IMR-90 (cell line): ENCODE measurements around the gene BCL2L13. TPM values are rescaled to one million over a fixed set of nuclear protein-coding genes. Genes with fewer than 3 reads are reported as not detected.

ENCODE experiments used
- ATAC-seq: fragments of 200-7000 bp; cut with Tn5 transposase; 2 replicates; pipeline ENCODE4 v1.9.1; 2020; ENCODE audit warnings: low read depth, mild to moderate bottlenecking, moderate library complexity
- BruUV-seq: library from RNA; stranded (reverse); fragments of 400-500 nt; replicated peaks from 2 replicates; lab custom pipeline; 2021; lab: Mats Ljungman, UMichigan
- CTCF ChIA-PET: fragments of 300-600 bp; formaldehyde crosslinking; extraction: SDS; loops from one replicate; lab custom pipeline; 2021; ENCODE audit warnings: antibody characterized with exemption; lab: Yijun Ruan, JAX
- POLR2A ChIA-PET: fragments of 300-600 bp; sonication (Branson Sonifier 250); formaldehyde crosslinking; loops from one replicate; lab custom pipeline; 2022; ENCODE audit warnings: antibody characterized with exemption; ENCODE audit not compliant: unreplicated experiment; lab: Charles Lee
- DNase-seq: peaks from one replicate; pipeline ENCODE4 v3.0.0; 2013
- H2AFZ ChIP-seq: replicated peaks from 2 replicates; pipeline ENCODE3; 2013; ENCODE audit warnings: low read length, mild to moderate bottlenecking; ENCODE audit not compliant: poor library complexity
- H2AK5ac ChIP-seq: 2 replicates; pipeline ENCODE4 v1.6.1; 2013; ENCODE audit warnings: low read depth, low read length, inconsistent platforms
- H2AK9ac ChIP-seq: replicated peaks from 2 replicates; pipeline ENCODE3; 2013; ENCODE audit warnings: mild to moderate bottlenecking, low read depth, low read length, moderate library complexity; ENCODE audit not compliant: poor library complexity
- H2BK120ac ChIP-seq: 2 replicates; pipeline ENCODE4 v1.6.1; 2013; ENCODE audit warnings: low read depth, low read length, inconsistent platforms
- H2BK15ac ChIP-seq: 3 replicates; pipeline ENCODE4 v1.6.1; 2013; ENCODE audit warnings: low read depth, low read length, inconsistent platforms
- H2BK20ac ChIP-seq: 2 replicates; pipeline ENCODE4 v1.6.1; 2013; ENCODE audit warnings: low read depth, mild to moderate bottlenecking, inconsistent platforms, low read length, moderate library complexity
- H2BK5ac ChIP-seq: 2 replicates; pipeline ENCODE4 v1.6.1; 2013; ENCODE audit warnings: mild to moderate bottlenecking, low read depth, low read length, inconsistent platforms; ENCODE audit not compliant: poor library complexity, severe bottlenecking
- H3K14ac ChIP-seq: replicated peaks from 2 replicates; pipeline ENCODE4 v1.6.1; 2013; ENCODE audit warnings: low read depth, low read length, inconsistent platforms
- H3K18ac ChIP-seq: 2 replicates; pipeline ENCODE4 v1.6.1; 2013; ENCODE audit warnings: low read depth, low read length, control low read depth
- H3K23ac ChIP-seq: 2 replicates; pipeline ENCODE4 v1.6.1; 2013; ENCODE audit warnings: low read depth, low read length, inconsistent platforms
- H3K27ac ChIP-seq: 2 replicates; pipeline ENCODE4 v1.5.1; 2013; ENCODE audit warnings: mild to moderate bottlenecking, control low read depth, low read length; ENCODE audit not compliant: insufficient read depth
- H3K27me3 ChIP-seq: 2 replicates; pipeline ENCODE4 v1.6.1; 2013; ENCODE audit warnings: low read length; ENCODE audit not compliant: control insufficient read depth, insufficient read depth
- H3K36me3 ChIP-seq: 2 replicates; pipeline ENCODE4 v1.6.1; 2013; ENCODE audit warnings: low read length, mixed read lengths; ENCODE audit not compliant: control insufficient read depth, insufficient read depth
- H3K4ac ChIP-seq: 2 replicates; pipeline ENCODE4 v1.6.1; 2013; ENCODE audit warnings: low read depth, low read length, inconsistent platforms
- H3K4me1 ChIP-seq: 2 replicates; pipeline ENCODE4 v1.6.1; 2013; ENCODE audit warnings: low read length, mixed read lengths; ENCODE audit not compliant: control insufficient read depth, insufficient read depth
- H3K4me2 ChIP-seq: 2 replicates; pipeline ENCODE4 v1.6.1; 2013; ENCODE audit warnings: low read depth, mild to moderate bottlenecking, control low read depth, low read length, moderate library complexity
- H3K4me3 ChIP-seq: 2 replicates; pipeline ENCODE4 v1.5.1; 2013; ENCODE audit warnings: low read depth, mild to moderate bottlenecking, control low read depth, low read length, moderate library complexity; ENCODE audit not compliant: insufficient read depth
- H3K56ac ChIP-seq: 2 replicates; pipeline ENCODE4 v1.6.1; 2013; ENCODE audit warnings: low read length, inconsistent platforms; ENCODE audit not compliant: insufficient read depth; ENCODE audit errors: extremely low read depth
- H3K79me1 ChIP-seq, 2 experiments: 2 replicates each; pipeline ENCODE4 v1.6.1; 2013; ENCODE audit warnings: low read length in 2 of 2, inconsistent platforms in 1 of 2, low read depth in 1 of 2
- H3K9ac ChIP-seq: 2 replicates; pipeline ENCODE4 v1.6.1; 2013; ENCODE audit warnings: low read depth, low read length, control low read depth
- H3K9me1 ChIP-seq: 2 replicates; pipeline ENCODE4 v1.6.1; 2013; ENCODE audit warnings: low read length, inconsistent platforms; ENCODE audit not compliant: insufficient read depth
- H3K9me3 ChIP-seq: 2 replicates; pipeline ENCODE4 v1.6.1; 2013; ENCODE audit warnings: low read length; ENCODE audit not compliant: control insufficient read depth, insufficient read depth
- H4K20me1 ChIP-seq: 2 replicates; pipeline ENCODE4 v1.6.1; 2013; ENCODE audit warnings: low read length, inconsistent platforms; ENCODE audit not compliant: insufficient read depth
- H4K5ac ChIP-seq: 2 replicates; pipeline ENCODE4 v1.6.1; 2013; ENCODE audit warnings: mild to moderate bottlenecking, low read depth, low read length, control low read depth
- H4K8ac ChIP-seq, 2 experiments: 2 replicates each; pipeline ENCODE4 v1.6.1; 2013; ENCODE audit warnings: low read depth in 2 of 2, low read length in 2 of 2, control low read depth in 1 of 2, inconsistent platforms in 1 of 2
- H4K91ac ChIP-seq: 2 replicates; pipeline ENCODE4 v1.6.1; 2013; ENCODE audit warnings: low read depth, low read length, inconsistent platforms; ENCODE audit not compliant: insufficient read depth
- FOS ChIP-seq: fragments of 150-350 bp; IDR thresholded peaks from 2 replicates; pipeline ENCODE4 v1.6.1; 2016; ENCODE audit warnings: low read depth, low read length
- MXI1 ChIP-seq: IDR thresholded peaks from 2 replicates; pipeline ENCODE4 v1.6.1; 2012; ENCODE audit warnings: low read depth, mild to moderate bottlenecking, low read length, moderate library complexity, borderline replicate concordance
- NFE2L2 ChIP-seq: fragments of 150-350 bp; IDR thresholded peaks from 2 replicates; pipeline ENCODE4 v1.6.1; 2016; ENCODE audit warnings: low read depth, mild to moderate bottlenecking, low read length
- RAD21 ChIP-seq: IDR thresholded peaks from 2 replicates; pipeline ENCODE4 v1.6.1; 2012; ENCODE audit warnings: low read length, improper control_type of control experiment
- RCOR1 ChIP-seq: IDR thresholded peaks from 2 replicates; pipeline ENCODE4 v1.6.1; 2012; ENCODE audit warnings: mild to moderate bottlenecking, low read length, improper control_type of control experiment; ENCODE audit not compliant: insufficient replicate concordance
- RFX5 ChIP-seq: IDR thresholded peaks from 2 replicates; pipeline ENCODE4 v1.8.0; 2012; ENCODE audit warnings: low read depth, mild to moderate bottlenecking, low read length, moderate library complexity
- WGBS, 2 experiments: methylation state at CpG; one replicate each; pipeline versions ENCODE4 v1.1.5 to v1.1.7; 2013; ENCODE audit warnings: missing lambda C conversion rate in 2 of 2; ENCODE audit not compliant: insufficient read length in 1 of 2; ENCODE audit errors: extremely low coverage in 2 of 2; 5-methylcytosine and 5-hydroxymethylcytosine counted together
- dilution Hi-C: fragments of 300-500 bp; cut with HindIII; formaldehyde crosslinking; loops from one replicate; pipeline ENCODE4 v1.14.3; 2018; ENCODE audit warnings: low sequenced_read_pairs; ENCODE audit not compliant: unreplicated experiment
- in situ Hi-C: fragments of 300-500 bp; cut with MboI; formaldehyde crosslinking; loops from 3 replicates; pipeline ENCODE4 v1.14.3; 2019; ENCODE audit warnings: low sequenced_read_pairs, inconsistent platforms, mixed read lengths
- intact Hi-C: fragments of 100-400 bp; cut with micrococcal nuclease; formaldehyde crosslinking; loops from 2 replicates; pipeline ENCODE4 v1.10.0; 2022
- polyA plus RNA-seq, 3 experiments: library from polyadenylated mRNA; depleted of rRNA; stranded (reverse); fragments of >200 nt; gene quantifications; 2 replicates each; pipeline ENCODE4 v1.2.3, GENCODE V29; 2012; ENCODE audit warnings: low replicate concordance in 1 of 3
- total RNA-seq: library from RNA; depleted of rRNA; stranded (reverse); fragments of >200 nt; gene quantifications from 2 replicates; pipeline ENCODE4 v1.2.3, GENCODE V29; 2012

BCL2L13 gene
- total and polyA plus RNA-seq, 2 of the 4 experiments (the other 2 are of a cell fraction) = 42.6 to 86.7 TPM

DNA sequence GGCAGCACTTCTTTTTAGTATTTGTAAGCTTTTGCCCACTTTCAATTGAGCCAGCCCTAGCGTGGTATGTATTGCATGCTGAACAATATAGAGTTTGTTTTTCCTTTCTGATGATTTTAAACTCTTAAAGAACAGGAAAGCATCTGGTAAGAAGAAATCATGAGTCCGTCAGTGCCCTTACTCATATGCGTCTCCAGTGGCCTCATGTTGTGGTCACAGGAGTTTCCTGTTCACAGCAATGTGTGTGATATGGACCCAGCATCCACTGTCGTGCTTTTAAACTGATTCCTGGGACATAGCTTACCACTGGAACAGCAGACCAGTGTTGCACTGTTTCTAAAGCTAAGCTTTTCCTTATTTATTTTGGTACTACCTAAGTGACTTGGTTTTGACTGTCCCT lies 95.6 kb downstream of the BCL2L13 start:
- H4K5ac ChIP-seq = peak overlapping the region; percentile 13; the same call in 1 of the 2 replicates
- DNase-seq (peak; percentile 87), ATAC-seq (peak; percentile 54)
- no peak overlapping the region for H3K56ac ChIP-seq
- H4K20me1 ChIP-seq = no peaks in the 10 kb centered on the region; the same call in 1 of the 2 replicates
- H3K4me1 ChIP-seq = peaks cover 4% of the 10 kb centered on the region; the same call in 1 of the 2 replicates
- H2AK5ac ChIP-seq = 0 out of 2 replicates have a peak overlapping the region, but pooled peaks have one; percentile 10
- intact Hi-C loops = no loop called here
- H3K4ac ChIP-seq = peak overlapping the region; percentile 26; the same call in 1 of the 2 replicates
- H4K8ac ChIP-seq = peak overlapping the region; percentile 2 to 24; a peak in 3 of 4 replicates
- H4K91ac ChIP-seq = no peak overlapping the region
- H2AFZ ChIP-seq = no peak overlapping the region
- peak overlapping the region; percentile 17 for H3K14ac ChIP-seq
- H3K36me3 ChIP-seq = peaks cover 52% of the 10 kb centered on the region
- no peak overlapping the region for H3K9ac ChIP-seq
- peak overlapping the region; percentile 19; the same call in 1 of the 2 replicates for H3K23ac ChIP-seq
- dilution Hi-C loops = no loop called here
- H3K4me2 ChIP-seq = no peak overlapping the region; the same call in 1 of the 2 replicates
- in situ Hi-C loops = loop anchor here (5.0 kb wide), 1 partner anchor 38 kb away; the partner anchor contains the start of gene BID
- TF ChIP-seq FOS = no peak
- no peak for TF ChIP-seq NFE2L2
- peak; percentile 40; the same call in 1 of the 2 replicates for TF ChIP-seq MXI1
- TF ChIP-seq RFX5 = no peak
- TF ChIP-seq RCOR1 = no peak
- 0 out of 2 replicates have a peak, but pooled peaks have one; percentile 19 for TF ChIP-seq RAD21
- ChIA-PET POLR2A (interaction anchor here (0.5 kb wide), 1 partner anchor 97 kb away, joined by 3 read pairs; no protein-coding TSS in a partner anchor), CTCF (interaction anchor here (1.0 kb wide), 1 partner anchor 11 kb away, joined by 3 read pairs; no protein-coding TSS in a partner anchor)
- WGBS, 2 experiments = 24% methylated on average over 2 of the region's 4 CpGs; no CpG with 5 or more reads in 1 of the 2 experiments
- H2BK15ac ChIP-seq = peak overlapping the region; percentile 42; the same call in 1 of the 3 replicates
- BruUV-seq = no TSS peak
- H2AK9ac ChIP-seq = no peak overlapping the region
- H3K18ac ChIP-seq = peak overlapping the region; percentile 16; the same call in 1 of the 2 replicates
- peak overlapping the region; percentile 30; the same call in 1 of the 2 replicates for H2BK20ac ChIP-seq
- peaks cover 18% of the 10 kb centered on the region for H3K9me1 ChIP-seq
- H3K4me3 ChIP-seq = no peak overlapping the region
- peak overlapping the region; percentile 16; the same call in 1 of the 2 replicates for H2BK120ac ChIP-seq
- peak overlapping the region; percentile 70 for H2BK5ac ChIP-seq
- peaks cover 11 to 33% of the 10 kb centered on the region in 2 experiments; a peak in 3 of 4 replicates for H3K79me1 ChIP-seq
- H3K27ac ChIP-seq = 0 out of 2 replicates have a peak overlapping the region, but pooled peaks have one; percentile 27
- H3K9me3 ChIP-seq = no peaks in the 10 kb centered on the region
- no peaks in the 10 kb centered on the region for H3K27me3 ChIP-seq
